OCI-M2 (cell line): ENCODE measurements around the gene DNASE1L2.
A peak's percentile ranks its signal among the peaks of the same experiment; 100 is the strongest.

Source experiments
- DNase-seq: peaks from one replicate; lab custom pipeline; 2025; ENCODE audit not compliant: unreplicated experiment; lab: John Stamatoyannopoulos, UW

Gene DNASE1L2

GRCh38 chr16:2223221-2223941 lies 12.9 kb upstream of the DNASE1L2 start, which contains the start of gene E4F1:
E4F1 (plus strand) TSS chr16:2223591; CDS start chr16:2223614, 23 bp downstream.
- peak; percentile 66 for DNase-seq

DNA sequence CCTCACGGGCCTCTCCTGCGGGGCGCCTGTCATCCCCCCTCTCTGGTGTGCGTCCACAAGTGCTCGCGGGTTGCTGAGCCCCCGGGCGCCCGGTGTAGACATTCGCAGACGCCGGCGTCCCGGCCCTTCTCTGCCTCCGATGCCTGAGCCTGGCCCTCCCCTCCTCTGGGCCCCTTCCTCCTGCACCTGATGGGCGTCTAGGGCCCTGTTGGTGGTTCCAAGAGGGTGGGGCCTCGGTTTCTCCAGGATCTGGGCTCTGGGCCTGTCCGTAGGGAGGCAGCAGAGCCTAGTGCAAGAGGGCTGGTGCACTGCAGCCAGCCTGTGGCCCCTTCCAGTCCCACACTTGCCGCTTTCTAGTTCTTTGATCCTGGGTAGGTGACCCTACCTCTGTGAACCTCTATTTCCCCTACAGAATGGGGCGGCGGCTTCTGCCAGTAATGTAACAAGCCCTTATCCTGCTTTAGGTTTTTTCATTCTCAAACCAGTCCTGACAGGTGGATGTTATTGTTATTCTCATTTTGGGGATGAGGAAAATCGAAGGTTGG lies 12.2 kb upstream of the DNASE1L2 start:
- DNase-seq = no peak

GRCh38 chr16:2226245-2226793 lies 9.9 kb upstream of the DNASE1L2 start:
- DNase-seq = no peak

DNA sequence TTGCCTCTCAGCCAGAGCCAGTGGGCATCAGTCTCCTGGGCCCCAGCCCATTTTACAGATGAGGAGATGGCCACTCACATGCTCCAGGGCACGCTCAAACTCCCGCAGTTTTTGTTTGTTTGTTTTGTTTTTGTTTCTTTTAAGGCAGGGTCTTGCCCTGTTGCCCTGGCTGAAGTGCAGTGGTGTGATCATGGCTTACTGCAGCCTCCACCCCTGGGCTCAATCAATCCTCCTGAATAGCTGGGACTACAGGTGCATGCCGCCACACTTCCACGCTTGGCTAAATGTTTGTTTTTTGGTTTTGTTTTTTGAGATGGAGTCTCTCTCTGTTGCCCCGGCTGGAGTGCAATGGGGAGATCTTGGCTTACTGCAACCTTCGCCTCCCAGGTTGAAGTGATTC lies 9.3 kb upstream of the DNASE1L2 start:
- DNase-seq = no peak

DNA sequence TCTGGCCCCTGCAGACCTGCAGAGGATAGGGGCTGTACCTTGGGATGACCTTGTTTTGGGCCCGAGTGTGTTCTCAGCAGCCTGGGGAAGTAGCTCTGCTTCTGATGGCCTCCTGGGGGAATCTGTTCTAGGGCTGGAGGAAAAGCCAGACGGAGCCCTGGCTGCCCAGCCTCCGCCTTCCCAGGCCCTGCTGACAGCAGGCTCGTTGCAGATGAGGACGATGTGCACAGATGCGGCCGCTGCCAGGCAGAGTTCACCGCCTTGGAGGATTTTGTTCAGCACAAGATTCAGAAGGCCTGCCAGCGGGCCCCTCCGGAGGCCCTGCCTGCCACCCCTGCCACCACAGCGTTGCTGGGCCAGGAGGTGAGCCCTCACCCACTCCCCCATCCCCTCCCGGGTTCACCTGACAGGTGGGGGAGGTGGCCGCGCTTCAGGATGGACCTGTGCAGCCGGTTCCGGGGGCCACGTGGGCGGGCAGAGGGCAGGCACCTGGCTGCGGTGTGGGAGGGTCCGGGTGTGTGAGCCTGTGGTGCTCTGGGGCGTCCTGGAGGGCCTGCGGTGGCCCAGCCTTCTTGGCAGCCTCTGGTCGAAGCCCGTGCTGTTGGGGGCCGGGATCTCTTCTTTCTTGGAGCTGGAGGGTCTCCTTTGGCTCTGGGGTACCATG lies 8.0 kb upstream of the DNASE1L2 start:
- no peak for DNase-seq

DNA sequence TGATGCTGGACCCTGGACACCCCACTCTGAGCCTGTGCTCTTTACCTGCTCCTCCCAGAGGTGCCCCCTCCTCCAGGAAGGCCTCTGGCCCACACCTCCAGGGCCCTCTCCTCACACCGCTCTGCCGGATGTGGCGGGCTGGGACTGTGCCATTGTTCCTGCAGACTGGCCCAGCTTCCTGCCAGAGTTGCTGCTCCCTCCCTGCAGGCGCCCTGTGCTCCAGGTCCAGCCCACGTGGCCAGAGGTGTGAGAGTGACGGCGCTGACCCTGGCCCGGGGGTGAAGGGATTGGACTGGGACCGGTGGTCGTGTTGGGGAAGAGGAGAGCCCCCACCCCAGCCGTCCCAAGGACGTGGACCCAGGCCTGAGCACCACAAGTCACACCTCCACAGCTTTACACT lies 7.2 kb upstream of the DNASE1L2 start:
- DNase-seq = no peak

DNA sequence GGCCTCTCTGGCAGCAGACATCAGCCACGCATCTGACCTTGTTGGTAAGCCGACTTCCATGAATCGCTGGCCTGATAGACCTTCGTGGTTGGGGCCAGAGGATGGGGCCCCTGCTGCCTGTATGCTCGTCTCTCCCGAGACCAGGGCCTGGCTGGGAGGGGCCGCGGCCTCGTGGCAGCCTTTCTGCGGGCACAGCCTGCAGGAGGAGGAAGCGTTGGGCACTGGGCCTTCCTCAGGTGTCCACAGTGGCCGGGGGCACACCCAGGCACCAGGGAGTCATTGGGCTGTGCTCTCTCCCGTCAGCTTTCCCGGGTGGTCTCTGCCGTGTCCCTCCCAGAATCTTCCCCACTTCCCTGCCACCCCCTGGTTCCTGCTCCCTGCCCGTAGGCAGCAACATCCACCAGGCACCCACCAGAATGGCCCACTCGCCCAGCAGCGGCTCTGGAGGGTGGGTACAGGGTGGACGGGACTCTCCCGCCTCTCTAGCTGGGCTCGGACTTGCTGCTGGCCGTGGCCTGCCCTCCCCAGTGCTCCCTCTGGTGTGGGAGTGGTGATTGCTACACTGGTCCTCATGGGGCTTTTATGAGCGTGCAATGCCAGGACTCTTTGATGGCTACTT lies 6.5 kb upstream of the DNASE1L2 start:
- DNase-seq = no peak

GRCh38 chr16:2230376-2230775 lies 5.9 kb upstream of the DNASE1L2 start:
- no peak for DNase-seq

GRCh38 chr16:2231016-2231931 lies 5.0 kb upstream of the DNASE1L2 start:
- no peak for DNase-seq

DNA sequence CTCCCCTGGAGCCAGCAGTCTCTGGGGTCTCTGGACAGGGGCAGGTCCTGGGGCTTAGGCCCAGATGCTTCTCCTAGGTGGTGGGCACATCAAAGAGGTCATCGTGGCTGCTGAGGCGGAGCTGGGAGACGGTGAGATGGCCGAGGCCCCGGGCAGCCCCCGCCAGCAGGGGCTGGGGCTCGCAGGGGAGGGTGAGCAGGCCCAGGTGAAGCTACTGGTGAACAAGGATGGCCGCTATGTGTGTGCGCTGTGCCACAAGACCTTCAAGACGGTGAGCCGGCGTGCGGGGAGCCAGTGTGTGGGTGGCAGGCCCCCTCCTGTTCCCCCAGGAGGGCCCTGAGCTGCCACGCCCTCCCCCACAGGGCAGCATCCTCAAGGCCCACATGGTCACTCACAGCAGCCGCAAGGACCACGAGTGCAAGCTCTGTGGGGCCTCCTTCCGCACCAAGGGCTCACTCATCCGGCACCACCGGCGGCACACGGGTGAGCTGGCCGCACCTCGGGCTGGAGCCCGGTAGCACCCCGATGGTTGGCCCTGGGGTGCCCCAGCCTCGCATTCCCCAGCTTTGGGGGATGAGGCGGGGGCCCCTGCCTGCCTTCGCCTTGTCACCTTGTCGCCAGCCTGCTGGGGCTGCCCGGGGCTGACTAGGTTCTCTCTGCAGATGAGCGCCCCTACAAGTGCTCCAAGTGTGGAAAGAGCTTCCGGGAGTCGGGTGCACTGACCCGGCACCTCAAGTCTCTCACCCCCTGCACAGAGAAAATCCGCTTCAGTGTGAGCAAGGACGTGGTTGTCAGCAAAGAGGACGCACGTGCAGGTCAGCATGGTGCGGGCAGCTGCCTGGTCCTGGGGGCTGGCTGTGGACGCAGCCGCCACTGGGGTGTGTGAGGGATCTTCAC lies 3.9 kb upstream of the DNASE1L2 start:
- no peak for DNase-seq

GRCh38 chr16:2233046-2233775 lies 3.0 kb upstream of the DNASE1L2 start:
- no peak for DNase-seq

- DNase-seq = no peak
Observed at GRCh38 chr16:2233872-2234812, 2.1 kb upstream of the DNASE1L2 start.

DNA sequence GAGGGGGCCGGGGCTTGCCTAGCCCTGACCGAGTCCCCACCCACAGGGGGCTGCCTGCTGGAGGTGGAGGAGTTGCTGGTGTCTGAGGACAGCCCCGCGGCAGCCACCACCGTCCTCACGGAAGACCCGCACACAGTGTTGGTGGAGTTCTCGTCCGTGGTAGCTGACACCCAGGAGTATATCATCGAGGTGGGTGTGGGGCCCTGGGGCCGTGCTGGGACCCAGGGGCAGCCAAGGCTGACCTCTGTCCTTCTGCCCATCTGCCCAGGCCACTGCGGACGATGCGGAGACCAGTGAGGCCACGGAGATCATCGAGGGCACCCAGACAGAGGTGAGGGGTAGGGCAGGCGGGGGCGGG lies 1.5 kb upstream of the DNASE1L2 start:
- DNase-seq = no peak

DNA sequence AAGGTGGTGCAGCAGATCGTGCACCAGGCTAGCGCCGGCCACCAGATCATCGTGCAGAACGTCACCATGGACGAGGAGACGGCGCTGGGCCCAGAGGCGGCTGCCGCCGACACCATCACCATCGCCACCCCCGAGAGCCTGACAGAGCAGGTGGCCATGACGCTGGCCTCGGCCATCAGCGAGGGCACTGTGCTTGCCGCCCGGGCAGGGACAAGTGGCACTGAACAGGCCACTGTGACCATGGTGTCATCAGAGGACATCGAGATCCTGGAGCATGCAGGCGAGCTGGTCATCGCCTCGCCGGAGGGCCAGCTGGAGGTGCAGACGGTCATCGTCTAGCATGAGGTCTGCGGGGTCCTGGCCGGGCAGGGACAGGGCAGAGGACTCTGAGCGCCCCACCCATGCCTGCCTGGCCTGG lies 1.0 kb upstream of the DNASE1L2 start:
- DNase-seq = no peak

DNA sequence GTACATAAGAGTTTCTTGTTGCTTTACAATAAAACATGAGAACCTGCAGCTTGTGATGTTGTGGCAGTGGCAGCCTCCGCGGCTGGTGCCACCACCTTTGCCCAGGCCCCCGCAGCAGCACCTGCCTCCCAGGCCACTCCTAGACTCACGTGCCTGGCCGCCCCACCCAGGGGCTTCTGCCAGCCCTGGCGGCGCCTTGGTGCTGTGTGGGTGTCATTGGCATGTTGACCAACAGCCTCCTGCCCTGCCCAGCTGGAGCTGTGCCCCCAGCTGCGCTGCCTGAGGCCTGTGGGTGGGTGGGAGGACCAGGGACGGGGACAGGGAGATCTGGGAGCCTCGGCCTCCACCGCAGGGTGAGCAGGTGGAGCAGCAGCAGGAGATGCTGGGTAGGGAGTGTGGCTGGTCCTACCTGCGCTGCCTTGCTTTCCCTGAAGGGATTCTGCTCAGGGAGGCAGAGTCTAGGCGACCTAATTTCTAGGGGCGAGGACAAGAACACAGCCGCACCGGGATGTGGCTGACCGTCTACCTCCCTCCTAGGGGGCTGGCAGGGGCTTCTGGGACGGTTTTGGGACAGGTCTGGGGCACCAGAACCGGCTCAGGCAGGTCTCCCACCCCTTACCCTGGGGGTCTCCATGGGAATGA lies 428 bp upstream of the DNASE1L2 start:
- no peak for DNase-seq

GRCh38 chr16:2237102-2237482 lies 848 bp downstream of the DNASE1L2 start:
- DNase-seq = no peak

DNA sequence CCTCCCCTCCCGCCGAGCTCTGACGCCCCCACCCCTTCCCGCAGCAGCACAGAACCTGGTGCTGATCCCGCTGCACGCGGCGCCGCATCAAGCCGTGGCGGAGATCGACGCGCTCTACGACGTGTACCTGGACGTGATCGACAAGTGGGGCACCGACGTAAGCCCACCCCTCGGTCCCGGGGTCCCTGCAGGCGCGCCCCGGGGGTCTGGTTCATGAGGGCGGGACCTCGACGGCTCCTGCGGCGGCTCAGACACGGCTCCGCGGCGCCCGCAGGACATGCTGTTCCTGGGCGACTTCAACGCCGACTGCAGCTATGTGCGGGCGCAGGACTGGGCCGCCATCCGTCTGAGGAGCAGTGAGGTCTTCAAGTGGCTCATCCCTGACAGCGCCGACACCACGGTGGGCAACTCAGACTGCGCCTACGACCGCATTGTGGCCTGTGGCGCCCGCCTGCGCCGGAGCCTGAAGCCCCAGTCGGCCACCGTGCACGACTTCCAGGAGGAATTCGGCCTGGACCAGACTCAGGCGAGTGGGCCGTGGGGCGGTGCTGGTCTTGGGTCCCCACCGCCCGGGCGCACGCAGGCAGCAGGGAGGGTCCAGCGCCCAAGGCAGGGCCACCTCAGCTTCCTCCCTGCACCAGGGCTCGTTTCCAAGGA lies 1.4 kb downstream of the DNASE1L2 start:
- no peak for DNase-seq
